ENCODE measurements around the gene STAT1. TPM values are rescaled to one million over a fixed set of nuclear protein-coding genes. Genes with fewer than 3 reads are reported as not detected.

STAT1 gene
- polyA plus RNA-seq, 1 experiment, result 166 TPM

DNA sequence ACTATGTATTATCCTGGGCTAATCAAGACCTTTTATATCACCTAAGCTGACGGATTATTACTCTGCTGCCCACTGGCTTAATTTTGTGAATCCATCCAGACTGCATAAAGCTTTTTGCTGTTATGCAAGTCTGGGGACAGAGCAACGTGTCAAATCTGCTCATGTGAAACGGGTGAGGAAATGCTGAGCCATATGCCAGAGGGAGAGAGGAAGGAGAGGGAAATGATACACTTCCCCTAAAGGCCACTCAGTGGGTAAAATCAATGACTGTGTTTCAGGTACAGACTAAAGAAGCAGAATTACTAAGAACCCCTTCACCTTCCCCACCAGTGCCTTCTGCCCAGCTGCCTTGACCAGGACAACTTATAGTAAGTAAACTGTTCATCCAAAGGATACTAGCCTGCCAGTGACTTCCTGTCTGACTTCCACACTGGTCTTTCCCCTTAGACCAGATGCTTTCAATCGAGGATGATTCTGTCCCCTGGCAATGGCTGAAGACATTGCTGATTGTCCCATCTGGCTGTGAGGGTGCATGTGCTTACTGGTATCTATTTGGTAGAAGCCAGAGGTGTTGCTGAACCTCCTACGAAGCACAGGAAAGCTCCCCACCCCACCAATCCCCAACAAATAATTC lies 43.0 kb downstream of the STAT1 start:
- TF ChIP-seq CTCF (IDR thresholded peaks at IDR 0.05; ENCODE audit: insufficient read depth, low read depth, low read length), result no peak
- ChIA-PET CTCF (no interaction called here), POLR2A (no interaction called here)
- H3K4me3 ChIP-seq (ENCODE audit: low read depth, low read length), result no peak overlapping the region
- peaks cover 20% of the 10 kb centered on the region for H3K36me3 ChIP-seq (ENCODE audit: control insufficient read depth, insufficient read depth, low read length)
- DNase-seq (ENCODE audit: low read depth), result no peak
- no peaks in the 10 kb centered on the region for H3K27me3 ChIP-seq (ENCODE audit: control insufficient read depth, insufficient read depth, low read length)

- H3K27me3 ChIP-seq (ENCODE audit: control insufficient read depth, insufficient read depth, low read length), result no peaks in the 10 kb centered on the region
- CTCF ChIA-PET, result no interaction called here
- peaks cover 16% of the 10 kb centered on the region for H3K36me3 ChIP-seq (ENCODE audit: control insufficient read depth, insufficient read depth, low read length)
- no peak for DNase-seq (ENCODE audit: low read depth)
- POLR2A ChIA-PET, result no interaction called here
- no peak overlapping the region for H3K4me3 ChIP-seq (ENCODE audit: low read depth, low read length)
- no peak for TF ChIP-seq CTCF (IDR thresholded peaks at IDR 0.05; ENCODE audit: insufficient read depth, low read depth, low read length)
Observed at GRCh38 chr2:190970160-190970559, 43.8 kb downstream of the STAT1 start.

- TF ChIP-seq CTCF (IDR thresholded peaks at IDR 0.05; ENCODE audit: insufficient read depth, low read depth, low read length), result no peak
- Histone ChIP-seq H3K27me3 (ENCODE audit: control insufficient read depth, insufficient read depth, low read length) (no peaks in the 10 kb centered on the region), H3K4me3 (ENCODE audit: low read depth, low read length) (no peak overlapping the region), H3K36me3 (ENCODE audit: control insufficient read depth, insufficient read depth, low read length) (peaks cover 13% of the 10 kb centered on the region)
- ChIA-PET CTCF (interaction anchor here (1.2 kb wide), 1 partner anchor 9 kb away, joined by 5 read pairs; no protein-coding TSS in a partner anchor), POLR2A (no interaction called here)
- DNase-seq (ENCODE audit: low read depth), result no peak
Observed at GRCh38 chr2:190968522-190968921, 45.4 kb downstream of the STAT1 start.

- TF ChIP-seq CTCF (IDR thresholded peaks at IDR 0.05; ENCODE audit: insufficient read depth, low read depth, low read length), result no peak
- POLR2A ChIA-PET, result no interaction called here
- no peak for DNase-seq (ENCODE audit: low read depth)
- no peaks in the 10 kb centered on the region for H3K27me3 ChIP-seq (ENCODE audit: control insufficient read depth, insufficient read depth, low read length)
- H3K4me3 ChIP-seq (ENCODE audit: low read depth, low read length), result no peak overlapping the region
- H3K36me3 ChIP-seq (ENCODE audit: control insufficient read depth, insufficient read depth, low read length), result peaks cover 7% of the 10 kb centered on the region
- CTCF ChIA-PET, result interaction anchor here (0.7 to 1.6 kb wide), 2 partner anchors 15 to 31 kb away, joined by 3 to 4 read pairs; no protein-coding TSS in a partner anchor
Observed at GRCh38 chr2:190965580-190966222, 48.3 kb downstream of the STAT1 start.

DNA sequence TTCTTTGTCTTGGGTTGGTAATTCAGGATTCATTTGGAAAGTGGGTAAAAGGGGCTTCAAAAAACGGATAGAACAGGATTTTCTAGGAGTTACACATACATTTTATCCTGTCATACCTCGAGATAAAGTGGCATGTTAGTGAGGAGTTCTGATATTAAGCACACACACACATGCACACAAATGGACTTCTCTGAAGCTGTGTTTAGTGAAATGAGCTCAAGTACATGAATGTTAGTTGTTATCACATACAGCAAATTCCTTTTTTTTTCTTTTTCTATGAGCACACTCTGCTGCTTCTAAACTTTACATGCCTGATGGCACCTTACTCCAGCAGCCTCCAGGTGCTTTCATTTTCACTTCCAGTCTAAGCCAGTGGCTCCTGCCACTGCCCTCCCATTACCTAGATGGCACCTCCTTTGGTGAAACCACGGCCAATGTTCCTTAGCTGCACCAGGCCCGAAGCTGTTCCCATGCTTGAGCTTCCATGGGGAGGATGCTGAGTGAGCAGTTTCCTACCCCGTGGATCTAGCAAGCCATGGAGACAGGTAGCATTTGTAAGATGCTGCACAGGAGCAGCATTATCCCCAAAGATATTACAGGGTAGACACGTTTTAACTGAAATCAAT lies 49.7 kb downstream of the STAT1 start:
- CTCF ChIA-PET, result no interaction called here
- POLR2A ChIA-PET, result no interaction called here
- no peak for DNase-seq (ENCODE audit: low read depth)
- no peaks in the 10 kb centered on the region for H3K27me3 ChIP-seq (ENCODE audit: control insufficient read depth, insufficient read depth, low read length)
- peaks cover 7% of the 10 kb centered on the region for H3K36me3 ChIP-seq (ENCODE audit: control insufficient read depth, insufficient read depth, low read length)
- no peak for TF ChIP-seq CTCF (IDR thresholded peaks at IDR 0.05; ENCODE audit: insufficient read depth, low read depth, low read length)
- no peak overlapping the region for H3K4me3 ChIP-seq (ENCODE audit: low read depth, low read length)
